OCI-LY7 (cell line): Measurements from ENCODE around the gene SLFN14.

Experiments used
- CTCF ChIP-seq: fragments of 200-600 bp; sonication (generic); conservative IDR thresholded peaks from 2 replicates; pipeline ENCODE4 v1.5.1; 2014; ENCODE audit warnings: mild to moderate bottlenecking, antibody characterized with exemption, low read length, moderate library complexity, mixed read lengths
- EZH2phosphoT487 ChIP-seq: fragments of 200-600 bp; sonication (generic); IDR thresholded peaks from 2 replicates; pipeline ENCODE4 v1.6.1; 2018; ENCODE audit warnings: low read depth, borderline replicate concordance, mild to moderate bottlenecking, mixed run types, antibody characterized with exemption, low read length, moderate library complexity, mixed read lengths

- TF ChIP-seq CTCF: no peak
- no peak for TF ChIP-seq EZH2phosphoT487
Measured at GRCh38 chr17:35521150-35521549, 39.5 kb downstream of the SLFN14 start.
